SK-N-SH (cell line): ENCODE measurements around the gene CCNC.

Source experiments
- CTCF ChIP-seq: fragments of 200-600 bp; sonication (generic); IDR thresholded peaks from 2 replicates; pipeline ENCODE4 v1.6.1; 2017; ENCODE audit warnings: antibody characterized with exemption, mild to moderate bottlenecking, moderate library complexity
- GABPA ChIP-seq: IDR thresholded peaks from 2 replicates; pipeline ENCODE4 v1.4.0; 2012; ENCODE audit warnings: low read depth, mild to moderate bottlenecking
- MAX ChIP-seq: IDR thresholded peaks from 2 replicates; pipeline ENCODE4 v1.4.0; 2012; ENCODE audit warnings: low read depth
- REST ChIP-seq: IDR thresholded peaks from 2 replicates; pipeline ENCODE4 v1.6.1; 2012; ENCODE audit warnings: mild to moderate bottlenecking, low read depth, low read length, moderate library complexity
- YY1 ChIP-seq: IDR thresholded peaks from 2 replicates; pipeline ENCODE4 v1.4.0; 2012; ENCODE audit warnings: low read depth, mild to moderate bottlenecking

- no peak for TF ChIP-seq YY1
- TF ChIP-seq CTCF: no peak
- TF ChIP-seq MAX: no peak
- no peak for TF ChIP-seq GABPA
- TF ChIP-seq REST: no peak
Measured at GRCh38 chr6:99609905-99610489, 41.5 kb upstream of the CCNC start.
